ENCODE results near the gene PSMB8.

- peak; percentile 63 to 94 (median 75) for TF ChIP-seq CTCF (IDR thresholded peaks at IDR 0.05; ENCODE audit: control extremely low read depth in 1 of 3, insufficient read depth in 1 of 3, low read depth in 1 of 3, low read length in 3 of 3)
- no peak for TF ChIP-seq GABPA (IDR thresholded peaks at IDR 0.05; ENCODE audit: borderline replicate concordance, insufficient read depth, low read length)
- TF ChIP-seq CHD7 (IDR thresholded peaks at IDR 0.05; ENCODE audit: insufficient replicate concordance, low read length), result no peak
- no peak for TF ChIP-seq BRCA1 (IDR thresholded peaks at IDR 0.05; ENCODE audit: low read depth, low read length)
- no peak for TF ChIP-seq RNF2 (IDR thresholded peaks at IDR 0.05; ENCODE audit: borderline replicate concordance, low read depth, low read length, missing control alignments, poor library complexity, severe bottlenecking)
- TF ChIP-seq TEAD4 (IDR thresholded peaks at IDR 0.05; ENCODE audit: low read depth, low read length), result no peak; the same call in 1 of the 2 replicates
- TF ChIP-seq SRF (IDR thresholded peaks at IDR 0.05; ENCODE audit: low read depth, low read length), result no peak
- peak in 1 of 2 experiments; percentile 42; a peak in 2 of 3 replicates for TF ChIP-seq POLR2A (IDR thresholded peaks at IDR 0.05; ENCODE audit: control extremely low read depth in 1 of 2, low read depth in 2 of 2, low read length in 2 of 2)
These were observed 9.9 kb upstream of the PSMB8 start, which contains the start of the genes PSMB9 and TAP1 for GRCh38 chr6:32853541-32854375.
